Activated T-helper 1 cell treated with anti-CD3 and anti-CD28 coated beads, Interleukin-2, amount 50 U/mL, for 16 hours (primary cell): ENCODE measurements around the gene ZC3HAV1.
"Not testable (repeated sequence)": the region's sequence is repeated elsewhere in the genome, so short reads cannot be mapped to it uniquely, and the experiment has no call there.

Source experiments
- DNase-seq, 2 donors: peaks; one replicate each; pipeline ENCODE4 v3.0.0-alpha.2; 2020; ENCODE audit warnings: low read depth in 1 of 2, low spot score in 1 of 2

The ZC3HAV1 gene

GRCh38 chr7:139088268-139088667, 21.3 kb downstream of the ZC3HAV1 start:
- DNase-seq: no peak

- no peak for DNase-seq
These were observed 22.3 kb downstream of the ZC3HAV1 start for GRCh38 chr7:139087212-139087611.

- no peak for DNase-seq
These were observed 23.1 kb downstream of the ZC3HAV1 start for GRCh38 chr7:139086454-139086853.

- DNase-seq: no peak
These were observed 24.8 kb downstream of the ZC3HAV1 start for GRCh38 chr7:139084709-139085108.

GRCh38 chr7:139081584-139081983, 27.9 kb downstream of the ZC3HAV1 start:
- DNase-seq: no peak

- DNase-seq: no peak
These were observed 28.6 kb downstream of the ZC3HAV1 start for GRCh38 chr7:139080905-139081304.

- no peak for DNase-seq
These were observed 29.7 kb downstream of the ZC3HAV1 start for GRCh38 chr7:139079861-139080260.

GRCh38 chr7:139078911-139079310, 30.6 kb downstream of the ZC3HAV1 start:
- no peak for DNase-seq

GRCh38 chr7:139078399-139078798, 31.1 kb downstream of the ZC3HAV1 start:
- DNase-seq: no peak

- DNase-seq: not testable (repeated sequence)
These were observed 31.8 kb downstream of the ZC3HAV1 start for GRCh38 chr7:139077706-139078105.

GRCh38 chr7:139075871-139076686, 33.4 kb downstream of the ZC3HAV1 start:
- no peak for DNase-seq

- peak; percentile 19 to 37 for DNase-seq
These were observed 34.4 kb downstream of the ZC3HAV1 start for GRCh38 chr7:139075031-139075652.

GRCh38 chr7:139072796-139073195, 36.7 kb downstream of the ZC3HAV1 start:
- no peak for DNase-seq

- DNase-seq: no peak
These were observed 37.8 kb downstream of the ZC3HAV1 start for GRCh38 chr7:139071680-139072079.

- DNase-seq: no peak
These were observed 40.7 kb downstream of the ZC3HAV1 start for GRCh38 chr7:139068544-139069399.

- no peak for DNase-seq
These were observed 43.2 kb downstream of the ZC3HAV1 start for GRCh38 chr7:139066315-139066714.

GRCh38 chr7:139065323-139065722, 44.2 kb downstream of the ZC3HAV1 start:
- DNase-seq: no peak

- DNase-seq: no peak
These were observed 48.1 kb downstream of the ZC3HAV1 start for GRCh38 chr7:139061416-139061815.

GRCh38 chr7:139060695-139061237, 48.8 kb downstream of the ZC3HAV1 start:
- DNase-seq: no peak

- no peak for DNase-seq
These were observed 49.6 kb downstream of the ZC3HAV1 start for GRCh38 chr7:139059905-139060304.

- no peak for DNase-seq
These were observed 50.6 kb downstream of the ZC3HAV1 start for GRCh38 chr7:139058943-139059342.
